Keratinocyte (primary cell): Measurements from ENCODE around the gene GLB1L2. TPM values are rescaled to one million over a fixed set of nuclear protein-coding genes. Genes with fewer than 3 reads are reported as not detected.

ENCODE experiments used
- DNase-seq: peaks from one replicate; pipeline ENCODE4 v3.0.0-alpha.2; 2011; ENCODE audit warnings: low read depth, missing footprints, low spot score
- FAIRE-seq: peaks from 2 replicates; lab custom pipeline; 2011; peaks lifted over from hg19 to GRCh38; lab: Jason Lieb, UNC
- H2AFZ ChIP-seq: 2 replicates; pipeline ENCODE4 v1.6.0; 2012; ENCODE audit warnings: low read length, control low read depth, inconsistent platforms; ENCODE audit not compliant: control insufficient read depth
- H3K27ac ChIP-seq: 2 replicates; pipeline ENCODE4 v1.5.1; 2011; ENCODE audit warnings: low read length; ENCODE audit not compliant: control insufficient read depth, insufficient read depth
- H3K27me3 ChIP-seq: 3 replicates; pipeline ENCODE4 v1.6.0; 2011; ENCODE audit warnings: low read length; ENCODE audit not compliant: control insufficient read depth, insufficient read depth; ENCODE audit errors: extremely low read depth
- H3K36me3 ChIP-seq, 2 experiments: 2 replicates in 1 of 2; 3 replicates in 1 of 2; pipeline ENCODE4 v1.5.1; 2011; ENCODE audit warnings: low read length in 2 of 2, mild to moderate bottlenecking in 1 of 2; ENCODE audit not compliant: control insufficient read depth in 2 of 2, insufficient read depth in 2 of 2; ENCODE audit errors: extremely low read depth in 1 of 2
- H3K4me1 ChIP-seq: 3 replicates; pipeline ENCODE4 v1.5.1; 2011; ENCODE audit warnings: low read length; ENCODE audit not compliant: control insufficient read depth, insufficient read depth; ENCODE audit errors: extremely low read depth
- H3K4me2 ChIP-seq: 3 replicates; pipeline ENCODE4 v1.6.0; 2011; ENCODE audit warnings: low read depth, low read length; ENCODE audit not compliant: control insufficient read depth, insufficient read depth; ENCODE audit errors: extremely low read depth
- H3K4me3 ChIP-seq, 3 experiments: fragments of 200-600 bp in 1 of 3; sonication (generic) in 1 of 3; 2 replicates in 2 of 3; 3 replicates in 1 of 3; pipeline ENCODE4 v1.5.1; 2011 to 2016; ENCODE audit warnings: low read length in 3 of 3, mild to moderate bottlenecking in 3 of 3, control low read depth in 2 of 3, inconsistent platforms in 1 of 3, low read depth in 1 of 3, mixed read lengths in 1 of 3, mixed run types in 1 of 3, moderate library complexity in 1 of 3; ENCODE audit not compliant: control insufficient read depth in 2 of 3, insufficient read depth in 2 of 3; ENCODE audit errors: extremely low read depth in 1 of 3
- H3K79me2 ChIP-seq: 2 replicates; pipeline ENCODE4 v1.6.0; 2012; ENCODE audit warnings: low read length; ENCODE audit not compliant: control insufficient read depth, insufficient read depth
- H3K9ac ChIP-seq: 3 replicates; pipeline ENCODE4 v1.6.0; 2011; ENCODE audit warnings: low read length; ENCODE audit not compliant: control insufficient read depth, insufficient read depth; ENCODE audit errors: extremely low read depth
- H3K9me1 ChIP-seq: 3 replicates; pipeline ENCODE4 v1.6.0; 2011; ENCODE audit warnings: low read length; ENCODE audit not compliant: control insufficient read depth, insufficient read depth; ENCODE audit errors: extremely low read depth
- H3K9me3 ChIP-seq: 2 replicates; pipeline ENCODE4 v1.5.1; 2012; ENCODE audit warnings: low read depth, low read length; ENCODE audit not compliant: control insufficient read depth
- H4K20me1 ChIP-seq: 3 replicates; pipeline ENCODE4 v1.6.0; 2011; ENCODE audit warnings: low read length; ENCODE audit not compliant: control insufficient read depth, insufficient read depth; ENCODE audit errors: extremely low read depth
- EZH2 ChIP-seq: IDR thresholded peaks from one replicate; pipeline ENCODE4 v1.6.1; 2012; ENCODE audit warnings: inconsistent platforms, mild to moderate bottlenecking, low read length, moderate library complexity
- dilution Hi-C: fragments of 300-500 bp; cut with MboI; formaldehyde crosslinking; loops from one replicate; pipeline ENCODE4 v1.7.0; 2020; ENCODE audit warnings: low sequenced_read_pairs; ENCODE audit not compliant: extremely low pct_ligation_motif_present
- polyA plus RNA-seq, 5 experiments: library from polyadenylated mRNA; depleted of rRNA in 3 of 5; stranded (reverse) in 3 of 5; stranded (forward) in 1 of 5; unstranded in 1 of 5; fragments of >200 nt; gene quantifications; 1 replicate in 1 of 5; 2 replicates in 3 of 5; 3 replicates in 1 of 5; pipeline versions ENCODE4 v1.2.1 to v1.2.3, GENCODE V29; 2011 to 2012; ENCODE audit warnings: missing spikeins in 2 of 5, low read depth in 1 of 5, low replicate concordance in 1 of 5
- TF ChIP-seq, protein P1 (sequence below), 3 experiments: IDR thresholded peaks in 1 of 3; conservative IDR thresholded peaks in 1 of 3; optimal IDR thresholded peaks in 1 of 3; 2 replicates in 2 of 3; 3 replicates in 1 of 3; pipeline versions ENCODE3 to v1.5.1; 2011; ENCODE audit warnings: low read length in 3 of 3, mild to moderate bottlenecking in 3 of 3, moderate library complexity in 2 of 3, control low read depth in 1 of 3, inconsistent platforms in 1 of 3; ENCODE audit not compliant: insufficient read depth in 2 of 3; ENCODE audit errors: extremely low read depth in 1 of 3

Gene GLB1L2
- polyA plus RNA-seq, 1 donor (not counting 4 experiments of a cell fraction or from before 2014, with no cell fraction given) = 4.3 TPM

DNA sequence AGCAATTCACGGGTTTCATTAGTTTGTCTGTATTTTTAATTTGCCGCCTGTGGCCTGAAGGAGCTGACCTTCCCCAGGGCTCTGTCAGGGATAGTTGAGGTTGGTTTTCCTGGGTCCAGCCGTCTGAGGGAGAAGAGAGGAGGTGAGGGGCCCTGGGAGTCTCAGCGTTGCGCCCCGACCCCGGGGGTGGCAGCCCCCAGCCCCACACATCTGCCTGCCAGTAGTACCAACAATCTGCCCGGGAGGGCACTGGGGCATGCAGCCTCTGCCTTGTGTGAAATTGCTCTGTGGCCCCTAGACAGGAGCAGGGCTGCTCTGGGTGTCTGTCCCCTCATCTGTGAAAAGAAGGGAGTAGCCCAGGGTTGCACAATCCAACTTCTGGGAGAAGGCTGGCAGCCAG, 73.6 kb downstream of the GLB1L2 start:
- Histone ChIP-seq H3K36me3 (no peaks in the 10 kb centered on the region), H4K20me1 (no peaks in the 10 kb centered on the region), H3K4me3 (no peak overlapping the region), H3K9me1 (no peaks in the 10 kb centered on the region), H3K79me2 (no peaks in the 10 kb centered on the region), H3K4me2 (no peak overlapping the region), H3K27me3 (peaks cover 23% of the 10 kb centered on the region), H3K27ac (no peak overlapping the region), H3K9ac (no peak overlapping the region), H3K9me3 (no peaks in the 10 kb centered on the region), H3K4me1 (peaks cover 9% of the 10 kb centered on the region), H2AFZ (no peak overlapping the region)
- dilution Hi-C loops = no loop called here
- TF ChIP-seq EZH2 = no peak
- no peak for DNase-seq
- no peak for FAIRE-seq

DNA sequence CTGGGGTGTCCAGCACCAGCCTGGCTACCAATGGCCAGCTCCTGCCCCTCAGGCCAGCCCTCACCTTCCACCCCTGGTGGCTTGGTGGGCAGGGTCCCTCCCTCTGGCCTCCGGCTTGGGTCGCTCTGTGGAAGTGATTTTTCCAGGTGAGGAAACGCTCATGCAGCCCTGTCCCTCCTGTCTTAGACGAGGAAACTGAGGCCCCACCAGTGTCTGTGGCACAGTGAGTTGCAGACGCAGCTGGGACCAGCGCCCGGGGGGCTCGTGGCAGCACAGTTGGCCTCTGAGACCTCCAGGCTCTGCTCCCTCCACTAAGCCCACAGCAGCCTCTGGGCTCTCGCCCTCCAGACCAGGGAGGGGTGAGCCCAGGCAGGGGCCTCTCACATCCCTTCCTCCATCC, 74.1 kb downstream of the GLB1L2 start:
- dilution Hi-C loops = no loop called here
- DNase-seq = no peak
- no peak overlapping the region for H3K9ac ChIP-seq

More for the DNA sequence above, 74.1 kb downstream of the GLB1L2 start:
- Histone ChIP-seq H3K4me3 (no peak overlapping the region), H3K79me2 (no peaks in the 10 kb centered on the region), H3K36me3 (no peaks in the 10 kb centered on the region), H3K4me2 (no peak overlapping the region), H3K27me3 (peaks cover 27% of the 10 kb centered on the region), H3K27ac (no peak overlapping the region), H3K9me3 (no peaks in the 10 kb centered on the region), H2AFZ (peak overlapping the region; percentile 22), H3K4me1 (peaks cover 9% of the 10 kb centered on the region), H3K9me1 (no peaks in the 10 kb centered on the region), H4K20me1 (no peaks in the 10 kb centered on the region)
- no peak for FAIRE-seq
- TF ChIP-seq EZH2 = no peak
- TF ChIP-seq, protein P1, sequence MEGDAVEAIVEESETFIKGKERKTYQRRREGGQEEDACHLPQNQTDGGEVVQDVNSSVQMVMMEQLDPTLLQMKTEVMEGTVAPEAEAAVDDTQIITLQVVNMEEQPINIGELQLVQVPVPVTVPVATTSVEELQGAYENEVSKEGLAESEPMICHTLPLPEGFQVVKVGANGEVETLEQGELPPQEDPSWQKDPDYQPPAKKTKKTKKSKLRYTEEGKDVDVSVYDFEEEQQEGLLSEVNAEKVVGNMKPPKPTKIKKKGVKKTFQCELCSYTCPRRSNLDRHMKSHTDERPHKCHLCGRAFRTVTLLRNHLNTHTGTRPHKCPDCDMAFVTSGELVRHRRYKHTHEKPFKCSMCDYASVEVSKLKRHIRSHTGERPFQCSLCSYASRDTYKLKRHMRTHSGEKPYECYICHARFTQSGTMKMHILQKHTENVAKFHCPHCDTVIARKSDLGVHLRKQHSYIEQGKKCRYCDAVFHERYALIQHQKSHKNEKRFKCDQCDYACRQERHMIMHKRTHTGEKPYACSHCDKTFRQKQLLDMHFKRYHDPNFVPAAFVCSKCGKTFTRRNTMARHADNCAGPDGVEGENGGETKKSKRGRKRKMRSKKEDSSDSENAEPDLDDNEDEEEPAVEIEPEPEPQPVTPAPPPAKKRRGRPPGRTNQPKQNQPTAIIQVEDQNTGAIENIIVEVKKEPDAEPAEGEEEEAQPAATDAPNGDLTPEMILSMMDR (optimal IDR thresholded peaks at IDR 0.05 in 1 of 3, IDR thresholded peaks at IDR 0.05 in 1 of 3, conservative IDR thresholded peaks at IDR 0.05 in 1 of 3; ENCODE audit: extremely low read depth in 1 of 3, insufficient read depth in 2 of 3, low read length in 3 of 3) = no peak
